ENCODE results near the gene EPS15. TPM values are rescaled to one million over a fixed set of nuclear protein-coding genes. Genes with fewer than 3 reads are reported as not detected.

Gene EPS15
- total and polyA plus RNA-seq, 2 donors (not counting 1 experiment from before 2014, with no cell fraction given), result 40.3 to 151 TPM

DNA sequence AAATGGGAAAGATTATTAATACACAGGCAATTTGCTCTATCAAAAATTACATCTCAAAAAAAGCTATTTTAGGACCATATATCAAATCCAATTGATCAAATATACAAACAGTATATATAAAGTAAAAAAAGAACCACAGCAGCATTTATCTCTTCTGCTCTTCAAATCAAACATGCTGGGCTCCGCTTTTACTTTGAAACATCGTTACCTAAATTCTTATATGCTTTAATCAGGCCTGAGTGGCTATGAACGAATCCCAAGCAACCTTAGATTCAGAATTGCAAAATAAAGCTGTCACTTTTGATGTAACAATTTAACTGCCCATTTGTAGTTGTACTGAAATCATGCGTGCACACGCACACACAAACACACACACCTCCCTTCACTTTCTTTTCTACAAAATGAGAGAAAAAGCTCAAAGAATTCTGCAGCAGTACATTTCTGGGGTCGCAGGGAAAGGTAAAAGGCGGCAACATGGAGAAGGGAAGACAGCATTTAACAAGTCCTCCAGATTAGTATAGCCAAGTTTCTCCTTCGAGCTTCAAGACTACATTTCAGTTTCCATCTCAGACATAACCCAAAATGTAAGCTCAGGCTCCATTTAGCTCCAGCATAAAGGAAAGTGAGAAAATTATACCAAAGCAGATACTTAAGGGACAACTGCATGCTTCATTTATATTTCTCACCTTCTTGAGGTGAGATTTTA lies 96.5 kb downstream of the EPS15 start:
- no peak for DNase-seq
- ChIA-PET CTCF (interaction anchor here (0.9 to 1.4 kb wide), 5 partner anchors 11 to 113 kb away, joined by 3 to 4 read pairs (median 3); partner anchors contain the start of gene EPS15), POLR2A (interaction anchor here (0.7 kb wide), 1 partner anchor 93 kb away, joined by 3 read pairs; no protein-coding TSS in a partner anchor)
- intact Hi-C loops (cut with micrococcal nuclease), result no loop called here
- H3K4me3 ChIP-seq (ENCODE audit: control extremely low read depth in 1 of 5, extremely low read depth in 1 of 5, insufficient read depth in 1 of 5, low read depth in 2 of 5, low read length in 4 of 5), result no peak overlapping the region
- H3K4me3 Mint-ChIP-seq, result no peak overlapping the region
- H3K9me3 ChIP-seq (ENCODE audit: control extremely low read depth in 1 of 3, control insufficient read depth in 2 of 3, insufficient read depth in 1 of 3, low read length in 2 of 3), result no peaks in the 10 kb centered on the region
- H2AFZ ChIP-seq (ENCODE audit: insufficient read depth, low read depth, low read length, poor library complexity, severe bottlenecking), result no peak overlapping the region
- H3K36me3 ChIP-seq (replicated peaks in 1 of 2; ENCODE audit: control extremely low read depth in 1 of 2, control insufficient read depth in 1 of 2, extremely low read depth in 1 of 2, insufficient read depth in 2 of 2, low read length in 1 of 2), result peaks cover 13 to 54% of the 10 kb centered on the region in 2 experiments
- no peaks in the 10 kb centered on the region for H3K9me3 Mint-ChIP-seq (ENCODE audit: insufficient read depth)
- H3K4me1 Mint-ChIP-seq, result peaks cover 8% of the 10 kb centered on the region
- H3K79me2 ChIP-seq (ENCODE audit: control insufficient read depth, insufficient read depth, low read length), result no peaks in the 10 kb centered on the region
- H3K27me3 Mint-ChIP-seq, result no peaks in the 10 kb centered on the region
- no peak overlapping the region for H3K4me2 ChIP-seq (replicated peaks; ENCODE audit: low read depth, low read length, poor library complexity, severe bottlenecking)
- no peaks in the 10 kb centered on the region for H3K27me3 ChIP-seq (replicated peaks in 1 of 4; ENCODE audit: control extremely low read depth in 1 of 4, control insufficient read depth in 3 of 4, insufficient read depth in 4 of 4, low read length in 3 of 4)
- no peak for ATAC-seq (ENCODE audit: low read depth)
- no peak overlapping the region for H3K9ac ChIP-seq (ENCODE audit: low read length)
- 97% methylated on average over 5 of the region's 8 CpGs for WGBS (ENCODE audit: insufficient coverage)
- H3K27ac ChIP-seq (ENCODE audit: low read length in 2 of 2), result no peak overlapping the region
- no peaks in the 10 kb centered on the region for H4K20me1 ChIP-seq (ENCODE audit: control insufficient read depth, insufficient read depth, low read length, poor library complexity, severe bottlenecking)
- no peak overlapping the region for H3K27ac Mint-ChIP-seq
- no peaks in the 10 kb centered on the region for H3K4me1 ChIP-seq (ENCODE audit: control insufficient read depth in 2 of 2, insufficient read depth in 2 of 2, low read length in 2 of 2)
- TF ChIP-seq, protein P1, sequence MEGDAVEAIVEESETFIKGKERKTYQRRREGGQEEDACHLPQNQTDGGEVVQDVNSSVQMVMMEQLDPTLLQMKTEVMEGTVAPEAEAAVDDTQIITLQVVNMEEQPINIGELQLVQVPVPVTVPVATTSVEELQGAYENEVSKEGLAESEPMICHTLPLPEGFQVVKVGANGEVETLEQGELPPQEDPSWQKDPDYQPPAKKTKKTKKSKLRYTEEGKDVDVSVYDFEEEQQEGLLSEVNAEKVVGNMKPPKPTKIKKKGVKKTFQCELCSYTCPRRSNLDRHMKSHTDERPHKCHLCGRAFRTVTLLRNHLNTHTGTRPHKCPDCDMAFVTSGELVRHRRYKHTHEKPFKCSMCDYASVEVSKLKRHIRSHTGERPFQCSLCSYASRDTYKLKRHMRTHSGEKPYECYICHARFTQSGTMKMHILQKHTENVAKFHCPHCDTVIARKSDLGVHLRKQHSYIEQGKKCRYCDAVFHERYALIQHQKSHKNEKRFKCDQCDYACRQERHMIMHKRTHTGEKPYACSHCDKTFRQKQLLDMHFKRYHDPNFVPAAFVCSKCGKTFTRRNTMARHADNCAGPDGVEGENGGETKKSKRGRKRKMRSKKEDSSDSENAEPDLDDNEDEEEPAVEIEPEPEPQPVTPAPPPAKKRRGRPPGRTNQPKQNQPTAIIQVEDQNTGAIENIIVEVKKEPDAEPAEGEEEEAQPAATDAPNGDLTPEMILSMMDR (IDR thresholded peaks at IDR 0.05), result no peak
- no peak for TF ChIP-seq EZH2 (IDR thresholded peaks at IDR 0.05; ENCODE audit: borderline replicate concordance, insufficient read depth, low read depth, low read length, poor library complexity, severe bottlenecking)

DNA sequence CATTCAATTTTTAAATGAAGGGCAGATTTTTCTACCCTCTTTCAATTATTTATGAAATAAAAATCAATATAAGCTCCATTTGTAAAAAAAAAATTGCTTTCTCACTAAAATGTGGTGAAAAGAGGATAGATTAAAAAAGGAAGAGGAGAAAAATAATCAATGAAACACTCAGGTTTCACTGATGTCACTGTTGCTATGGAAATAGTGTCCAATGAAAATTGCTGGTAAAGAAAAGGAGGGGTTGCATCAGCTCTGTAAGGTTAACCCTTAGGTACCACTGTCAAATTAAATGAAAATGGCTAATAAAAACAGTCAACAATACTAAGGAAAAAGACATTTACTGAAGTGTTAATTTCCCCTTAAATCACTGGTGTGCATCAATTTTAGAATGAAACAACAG lies 97.1 kb downstream of the EPS15 start:
- no peak overlapping the region for H3K27ac ChIP-seq (ENCODE audit: low read length in 2 of 2)
- H3K4me3 ChIP-seq (ENCODE audit: control extremely low read depth in 1 of 5, extremely low read depth in 1 of 5, insufficient read depth in 1 of 5, low read depth in 2 of 5, low read length in 4 of 5), result no peak overlapping the region
- H3K4me1 ChIP-seq (ENCODE audit: control insufficient read depth in 2 of 2, insufficient read depth in 2 of 2, low read length in 2 of 2), result no peaks in the 10 kb centered on the region
- CTCF ChIA-PET, result interaction anchor here (0.9 to 1.4 kb wide), 3 partner anchors 11 to 113 kb away, joined by 3 to 4 read pairs (median 3); partner anchors contain the start of gene EPS15
- Mint-ChIP-seq H3K4me1 (peaks cover 8% of the 10 kb centered on the region), H3K27ac (no peak overlapping the region), H3K9me3 (ENCODE audit: insufficient read depth) (no peaks in the 10 kb centered on the region), H3K4me3 (no peak overlapping the region), H3K27me3 (no peaks in the 10 kb centered on the region)
- POLR2A ChIA-PET, result interaction anchor here (0.7 kb wide), 1 partner anchor 93 kb away, joined by 3 read pairs; no protein-coding TSS in a partner anchor
- no peak overlapping the region for H3K4me2 ChIP-seq (replicated peaks; ENCODE audit: low read depth, low read length, poor library complexity, severe bottlenecking)
- no peaks in the 10 kb centered on the region for H3K79me2 ChIP-seq (ENCODE audit: control insufficient read depth, insufficient read depth, low read length)
- no peaks in the 10 kb centered on the region for H3K9me3 ChIP-seq (ENCODE audit: control extremely low read depth in 1 of 3, control insufficient read depth in 2 of 3, insufficient read depth in 1 of 3, low read length in 2 of 3)
- peaks cover 14 to 52% of the 10 kb centered on the region in 2 experiments for H3K36me3 ChIP-seq (replicated peaks in 1 of 2; ENCODE audit: control extremely low read depth in 1 of 2, control insufficient read depth in 1 of 2, extremely low read depth in 1 of 2, insufficient read depth in 2 of 2, low read length in 1 of 2)
- TF ChIP-seq, protein P1 (IDR thresholded peaks at IDR 0.05), result no peak
- TF ChIP-seq EZH2 (IDR thresholded peaks at IDR 0.05; ENCODE audit: borderline replicate concordance, insufficient read depth, low read depth, low read length, poor library complexity, severe bottlenecking), result no peak
- intact Hi-C loops (cut with micrococcal nuclease), result no loop called here
- ATAC-seq (ENCODE audit: low read depth), result peak; percentile 76
- H2AFZ ChIP-seq (ENCODE audit: insufficient read depth, low read depth, low read length, poor library complexity, severe bottlenecking), result no peak overlapping the region
- no peaks in the 10 kb centered on the region for H4K20me1 ChIP-seq (ENCODE audit: control insufficient read depth, insufficient read depth, low read length, poor library complexity, severe bottlenecking)
- no peak overlapping the region for H3K9ac ChIP-seq (ENCODE audit: low read length)
- H3K27me3 ChIP-seq (replicated peaks in 1 of 4; ENCODE audit: control extremely low read depth in 1 of 4, control insufficient read depth in 3 of 4, insufficient read depth in 4 of 4, low read length in 3 of 4), result no peaks in the 10 kb centered on the region
- DNase-seq, result peak; percentile 58

Data from B cell (primary cell).